ENCODE data around the gene CD7.

CD7 gene

DNA sequence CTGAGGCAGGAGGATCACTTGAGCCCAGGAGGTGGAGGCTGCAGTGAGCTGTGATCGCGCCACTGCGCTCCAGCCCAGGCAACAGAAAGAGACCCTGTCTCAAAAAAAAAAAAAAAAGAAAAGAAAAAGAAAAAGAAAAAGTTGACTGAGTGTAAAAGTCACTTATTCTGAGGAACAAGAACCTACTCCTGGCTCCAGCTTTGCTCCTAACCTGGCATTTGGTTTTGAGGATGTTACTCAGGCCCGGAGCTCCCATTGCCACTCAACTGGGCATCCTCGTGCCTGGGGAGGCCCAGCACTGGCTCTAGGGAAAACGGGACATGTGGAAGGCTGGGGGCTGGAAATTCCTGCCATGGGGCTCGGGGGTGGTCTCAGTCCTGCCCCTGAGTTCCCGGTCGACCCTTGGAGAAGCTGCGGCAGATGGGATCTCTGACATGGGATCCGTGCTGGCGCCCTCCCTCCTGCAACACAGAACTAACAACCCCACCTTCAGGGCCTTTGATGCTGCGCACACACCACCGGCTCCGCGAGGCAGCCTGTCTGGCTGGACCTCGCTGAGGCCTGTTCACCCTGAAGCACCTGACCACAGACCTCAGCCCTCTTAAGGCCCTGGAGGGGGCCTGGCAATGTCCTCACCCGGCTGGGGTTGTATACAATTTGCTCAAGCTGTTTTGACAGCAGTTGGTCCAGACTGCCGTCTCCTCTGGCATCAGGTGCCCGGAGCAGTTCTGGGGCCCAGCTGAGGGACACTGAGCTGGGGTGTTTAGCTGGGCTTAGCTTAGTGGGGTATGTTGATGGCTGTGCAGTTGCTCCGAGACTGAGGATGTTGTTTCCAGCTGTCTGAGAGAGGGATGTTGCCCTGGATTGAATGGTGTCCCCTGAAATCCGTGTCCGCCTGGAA lies 12.3 kb downstream of the CD7 start:
- peaks cover 5% of the 10 kb centered on the region for H3K27me3 Mint-ChIP-seq (ENCODE audit: low read depth)
- H3K9me3 Mint-ChIP-seq: no peaks in the 10 kb centered on the region
- TF ChIP-seq, protein P1, sequence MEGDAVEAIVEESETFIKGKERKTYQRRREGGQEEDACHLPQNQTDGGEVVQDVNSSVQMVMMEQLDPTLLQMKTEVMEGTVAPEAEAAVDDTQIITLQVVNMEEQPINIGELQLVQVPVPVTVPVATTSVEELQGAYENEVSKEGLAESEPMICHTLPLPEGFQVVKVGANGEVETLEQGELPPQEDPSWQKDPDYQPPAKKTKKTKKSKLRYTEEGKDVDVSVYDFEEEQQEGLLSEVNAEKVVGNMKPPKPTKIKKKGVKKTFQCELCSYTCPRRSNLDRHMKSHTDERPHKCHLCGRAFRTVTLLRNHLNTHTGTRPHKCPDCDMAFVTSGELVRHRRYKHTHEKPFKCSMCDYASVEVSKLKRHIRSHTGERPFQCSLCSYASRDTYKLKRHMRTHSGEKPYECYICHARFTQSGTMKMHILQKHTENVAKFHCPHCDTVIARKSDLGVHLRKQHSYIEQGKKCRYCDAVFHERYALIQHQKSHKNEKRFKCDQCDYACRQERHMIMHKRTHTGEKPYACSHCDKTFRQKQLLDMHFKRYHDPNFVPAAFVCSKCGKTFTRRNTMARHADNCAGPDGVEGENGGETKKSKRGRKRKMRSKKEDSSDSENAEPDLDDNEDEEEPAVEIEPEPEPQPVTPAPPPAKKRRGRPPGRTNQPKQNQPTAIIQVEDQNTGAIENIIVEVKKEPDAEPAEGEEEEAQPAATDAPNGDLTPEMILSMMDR (IDR thresholded peaks at IDR 0.05; ENCODE audit: unreplicated experiment in 3 of 3): no peak
- H3K4me1 Mint-ChIP-seq: peaks cover 27% of the 10 kb centered on the region
- H3K4me3 Mint-ChIP-seq: no peak overlapping the region
- peak overlapping the region in 2 of 3 experiments; percentile 46 to 72 for H3K27ac Mint-ChIP-seq
- no peaks in the 10 kb centered on the region for H3K36me3 Mint-ChIP-seq (ENCODE audit: low read depth)

DNA sequence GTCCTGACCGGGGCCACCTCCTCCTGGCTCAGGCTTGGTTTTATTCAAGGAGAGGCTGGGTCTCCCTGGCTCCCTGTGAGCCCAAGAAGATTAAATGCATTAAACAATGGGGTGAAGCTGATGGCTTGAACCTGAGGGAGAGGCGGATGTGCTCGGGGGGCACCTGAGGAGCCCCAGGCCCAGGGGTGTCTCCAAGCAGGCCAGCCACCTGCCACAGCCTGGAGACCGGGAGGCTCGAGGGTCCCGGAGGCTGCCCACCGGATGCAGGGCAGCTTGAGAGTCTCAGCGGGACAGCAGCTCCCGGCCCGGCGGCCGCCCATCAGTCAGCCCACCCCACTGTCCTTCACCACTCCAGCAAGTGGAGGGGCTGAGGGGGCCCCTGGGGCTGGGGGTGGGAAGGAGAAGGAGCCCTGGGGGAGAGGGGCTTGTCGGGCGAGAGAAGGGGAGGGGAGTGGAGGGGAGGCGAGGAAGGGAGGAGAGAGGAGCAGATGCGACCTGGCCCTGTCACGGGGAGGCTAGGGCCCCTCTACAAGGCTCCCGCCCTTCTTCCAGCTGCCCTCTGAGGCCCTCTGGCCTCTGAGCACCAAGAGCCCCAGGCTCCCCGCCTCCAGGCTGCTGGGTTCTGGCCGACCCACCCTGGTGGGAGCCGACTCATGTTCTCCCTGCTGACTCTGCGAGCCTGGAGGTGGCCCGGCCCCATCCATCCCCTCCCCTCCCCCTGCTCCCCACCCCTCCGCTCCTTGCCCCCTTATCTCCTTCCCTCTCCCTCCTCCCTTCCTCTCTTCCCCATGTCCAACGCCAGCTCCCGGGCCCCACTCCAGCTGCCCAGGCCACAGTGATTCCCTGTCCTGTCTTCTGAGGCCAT lies 13.2 kb downstream of the CD7 start:
- peaks cover 5% of the 10 kb centered on the region for H3K27me3 Mint-ChIP-seq (ENCODE audit: low read depth)
- no peak overlapping the region for H3K4me3 Mint-ChIP-seq
- H3K4me1 Mint-ChIP-seq: peaks cover 30% of the 10 kb centered on the region
- TF ChIP-seq, protein P1 (IDR thresholded peaks at IDR 0.05; ENCODE audit: unreplicated experiment in 3 of 3): no peak
- no peaks in the 10 kb centered on the region for H3K36me3 Mint-ChIP-seq (ENCODE audit: low read depth)
- H3K27ac Mint-ChIP-seq: peak overlapping the region in 2 of 3 experiments; percentile 46 to 72
- H3K9me3 Mint-ChIP-seq: no peaks in the 10 kb centered on the region

DNA sequence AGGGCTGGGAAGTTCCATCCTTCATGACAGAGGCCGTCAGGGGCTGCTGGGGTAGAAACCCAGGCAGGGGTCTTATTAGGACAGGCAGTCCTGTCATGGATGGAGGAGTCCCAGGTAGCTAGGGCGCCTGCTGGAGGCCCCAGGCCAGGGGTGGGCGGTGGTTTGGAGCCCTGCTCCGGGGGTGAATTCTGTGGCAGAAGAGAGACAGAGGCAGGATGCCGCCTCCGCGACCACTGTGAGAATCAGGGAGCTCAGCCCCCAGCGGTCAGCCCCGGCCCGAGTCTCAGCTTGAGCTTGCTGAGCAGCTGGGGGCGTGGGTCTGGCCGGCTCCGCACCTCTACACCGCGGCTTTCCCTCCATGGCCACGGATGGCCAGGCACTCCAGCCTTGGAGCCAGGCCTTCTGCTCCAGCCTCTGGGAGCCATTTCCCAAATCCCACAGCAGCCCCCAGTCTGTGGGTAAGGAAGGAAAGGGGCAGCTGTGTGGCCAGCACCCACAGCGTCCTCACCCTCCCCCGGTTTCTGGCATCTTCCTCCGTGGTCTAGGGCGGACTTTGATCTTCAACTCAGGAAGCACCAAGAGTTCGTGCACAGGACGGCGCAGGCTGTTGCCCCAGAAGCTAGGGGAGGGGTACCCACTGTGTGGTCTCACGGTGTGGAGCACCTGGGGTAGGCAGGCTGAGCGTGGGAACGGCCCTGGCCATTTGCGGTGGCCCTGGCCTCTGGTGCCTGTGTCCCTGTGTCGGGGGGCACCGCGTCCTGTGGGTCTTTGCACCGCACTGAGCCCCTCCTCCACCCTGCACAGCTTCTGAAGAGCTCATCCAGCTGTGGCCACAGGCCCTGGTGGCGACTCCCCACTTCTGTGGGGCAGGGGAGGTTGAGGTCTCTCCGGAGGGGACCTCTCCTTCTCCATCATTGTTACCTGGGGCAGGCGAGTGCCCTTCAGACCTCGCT lies 14.1 kb downstream of the CD7 start:
- peaks cover 25% of the 10 kb centered on the region for H3K4me1 Mint-ChIP-seq
- no peaks in the 10 kb centered on the region for H3K9me3 Mint-ChIP-seq
- H3K27ac Mint-ChIP-seq: peak overlapping the region in 2 of 3 experiments; percentile 29 to 75
- no peaks in the 10 kb centered on the region for H3K36me3 Mint-ChIP-seq (ENCODE audit: low read depth)
- H3K4me3 Mint-ChIP-seq: peak overlapping the region in 1 of 3 experiments; percentile 6
- no peaks in the 10 kb centered on the region for H3K27me3 Mint-ChIP-seq (ENCODE audit: low read depth)
- TF ChIP-seq, protein P1 (IDR thresholded peaks at IDR 0.05; ENCODE audit: unreplicated experiment in 3 of 3): no peak

DNA sequence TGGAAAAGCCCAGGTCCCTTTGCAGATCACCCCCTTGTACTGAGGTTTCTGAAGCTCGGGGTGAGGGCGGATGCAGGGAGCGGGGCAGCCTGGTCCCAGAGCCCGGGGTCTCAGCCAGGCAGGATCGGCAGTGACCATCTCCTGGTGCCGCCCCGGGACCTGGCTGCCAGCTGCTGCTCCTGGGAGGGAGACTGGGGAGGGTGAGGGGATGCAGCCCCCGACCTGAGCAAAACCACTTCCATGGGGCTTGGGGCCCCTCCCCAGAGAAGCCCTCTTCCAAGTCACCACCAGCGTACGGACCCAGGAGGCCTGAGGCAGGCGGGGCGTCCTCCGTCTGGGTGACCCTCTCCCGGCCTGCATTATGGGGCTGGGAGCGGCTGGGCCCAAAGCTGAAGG lies 14.8 kb downstream of the CD7 start:
- TF ChIP-seq, protein P1 (IDR thresholded peaks at IDR 0.05; ENCODE audit: unreplicated experiment in 3 of 3): no peak
- H3K9me3 Mint-ChIP-seq: no peaks in the 10 kb centered on the region
- no peak overlapping the region for H3K4me3 Mint-ChIP-seq
- H3K27ac Mint-ChIP-seq: peak overlapping the region in 2 of 3 experiments; percentile 67 to 75
- H3K36me3 Mint-ChIP-seq (ENCODE audit: low read depth): no peaks in the 10 kb centered on the region
- H3K27me3 Mint-ChIP-seq (ENCODE audit: low read depth): no peaks in the 10 kb centered on the region
- H3K4me1 Mint-ChIP-seq: peaks cover 28% of the 10 kb centered on the region

DNA sequence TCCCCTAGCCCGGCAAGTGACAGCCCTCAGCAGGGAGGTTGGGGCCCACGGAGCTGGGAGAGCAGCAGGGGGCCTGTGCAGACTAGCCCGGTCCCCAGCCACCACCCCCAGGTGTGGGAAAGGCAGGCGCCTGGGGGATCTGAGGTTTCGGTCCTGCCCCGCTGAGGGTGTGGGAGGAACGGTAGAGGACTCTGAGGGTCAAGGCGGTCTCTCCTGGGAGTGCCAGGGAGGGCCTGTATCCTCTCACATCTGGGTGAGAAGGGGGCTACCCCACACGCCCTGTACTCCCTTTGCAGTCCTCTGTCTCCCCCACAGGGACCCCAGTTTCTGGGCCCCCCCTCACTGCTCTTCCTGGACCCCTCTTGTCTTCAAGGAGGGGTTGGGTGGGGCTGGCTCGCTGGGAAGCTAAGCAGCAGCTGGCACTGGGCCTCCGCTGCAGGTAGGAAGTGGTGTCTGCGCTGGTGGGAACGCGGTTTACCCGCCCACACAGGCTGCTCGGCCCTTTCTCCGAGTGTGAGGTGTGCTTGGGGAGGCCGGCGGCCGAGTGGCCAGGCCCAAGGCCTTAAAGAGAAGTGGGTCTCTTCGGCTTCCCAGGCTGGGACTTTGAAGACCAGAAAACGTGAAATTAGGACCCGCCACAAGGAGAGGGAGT lies 15.4 kb downstream of the CD7 start:
- TF ChIP-seq, protein P1 (IDR thresholded peaks at IDR 0.05; ENCODE audit: unreplicated experiment in 3 of 3): no peak

More for the DNA sequence above, 15.4 kb downstream of the CD7 start:
- H3K9me3 Mint-ChIP-seq: no peaks in the 10 kb centered on the region
- H3K27me3 Mint-ChIP-seq (ENCODE audit: low read depth): no peaks in the 10 kb centered on the region
- H3K36me3 Mint-ChIP-seq (ENCODE audit: low read depth): no peaks in the 10 kb centered on the region
- H3K4me1 Mint-ChIP-seq: peaks cover 33% of the 10 kb centered on the region
- H3K4me3 Mint-ChIP-seq: no peak overlapping the region
- peak overlapping the region in 1 of 3 experiments; percentile 67 for H3K27ac Mint-ChIP-seq
